Suprapubic skin (tissue), 4 donors: ENCODE measurements around the gene SPAG16. TPM values are rescaled to one million over a fixed set of nuclear protein-coding genes. Genes with fewer than 3 reads are reported as not detected.

Experiments used
- DNase-seq, 2 donors: peaks; one replicate each; pipeline ENCODE4 v3.0.0-alpha.2; 2019; ENCODE audit warnings: low spot score in 2 of 2
- H3K27ac ChIP-seq: fragments of 200-600 bp; sonication (generic); one replicate; pipeline ENCODE4 v1.5.1; 2019
- H3K27me3 ChIP-seq: fragments of 200-600 bp; sonication (generic); one replicate; pipeline ENCODE4 v1.5.1; 2019
- H3K36me3 ChIP-seq: fragments of 200-600 bp; sonication (generic); one replicate; pipeline ENCODE4 v1.5.1; 2019
- H3K4me1 ChIP-seq: fragments of 200-600 bp; sonication (generic); one replicate; pipeline ENCODE4 v1.5.1; 2019
- H3K4me3 ChIP-seq: fragments of 200-600 bp; sonication (generic); one replicate; pipeline ENCODE4 v1.5.1; 2019; ENCODE audit warnings: mild to moderate bottlenecking
- H3K9me3 ChIP-seq: fragments of 200-600 bp; sonication (generic); one replicate; pipeline ENCODE4 v1.5.1; 2019
- EP300 ChIP-seq: sonication (generic); formaldehyde crosslinking; IDR thresholded peaks from one replicate; pipeline ENCODE4 v1.6.1; 2017; ENCODE audit warnings: antibody characterized with exemption
- POLR2A ChIP-seq, 2 donors: fragments of 450-650 bp; IDR thresholded peaks; one replicate each; pipeline ENCODE4 v1.6.1; 2017; ENCODE audit warnings: antibody characterized with exemption in 2 of 2, mild to moderate bottlenecking in 2 of 2, moderate library complexity in 2 of 2
- POLR2AphosphoS5 ChIP-seq, 3 donors: sonication (generic); formaldehyde crosslinking; IDR thresholded peaks; one replicate each; pipeline ENCODE4 v1.6.1; 2017; ENCODE audit warnings: antibody characterized with exemption in 3 of 3
- WGBS: methylation state at CpG from one replicate; pipeline ENCODE4 v1.1.5; 2018; 5-methylcytosine and 5-hydroxymethylcytosine counted together
- total RNA-seq, 4 donors: library from RNA; depleted of rRNA; stranded (reverse); fragments of >200 nt; gene quantifications; one replicate each; pipeline ENCODE4 v1.1.0, GENCODE V29; 2016
- TF ChIP-seq, protein P1 (sequence below), 2 donors: fragments of 200-600 bp in 1 of 2; fragments of 450-650 bp in 1 of 2; sonication (generic) in 1 of 2; IDR thresholded peaks; one replicate each; pipeline ENCODE4 v1.5.1; 2016 to 2019; ENCODE audit warnings: antibody characterized with exemption in 2 of 2, mild to moderate bottlenecking in 1 of 2, moderate library complexity in 1 of 2

SPAG16 gene
- total RNA-seq, 4 donors from 2014 or later, result 17.5 to 31.4 (median 22.0) TPM

- H3K9me3 ChIP-seq, result no peaks in the 10 kb centered on the region
- WGBS, result 86% methylated on average over 4 of the region's 4 CpGs
- no peak for TF ChIP-seq POLR2AphosphoS5 (IDR thresholded peaks at IDR 0.05)
- no peak for TF ChIP-seq EP300
- TF ChIP-seq, protein P1, sequence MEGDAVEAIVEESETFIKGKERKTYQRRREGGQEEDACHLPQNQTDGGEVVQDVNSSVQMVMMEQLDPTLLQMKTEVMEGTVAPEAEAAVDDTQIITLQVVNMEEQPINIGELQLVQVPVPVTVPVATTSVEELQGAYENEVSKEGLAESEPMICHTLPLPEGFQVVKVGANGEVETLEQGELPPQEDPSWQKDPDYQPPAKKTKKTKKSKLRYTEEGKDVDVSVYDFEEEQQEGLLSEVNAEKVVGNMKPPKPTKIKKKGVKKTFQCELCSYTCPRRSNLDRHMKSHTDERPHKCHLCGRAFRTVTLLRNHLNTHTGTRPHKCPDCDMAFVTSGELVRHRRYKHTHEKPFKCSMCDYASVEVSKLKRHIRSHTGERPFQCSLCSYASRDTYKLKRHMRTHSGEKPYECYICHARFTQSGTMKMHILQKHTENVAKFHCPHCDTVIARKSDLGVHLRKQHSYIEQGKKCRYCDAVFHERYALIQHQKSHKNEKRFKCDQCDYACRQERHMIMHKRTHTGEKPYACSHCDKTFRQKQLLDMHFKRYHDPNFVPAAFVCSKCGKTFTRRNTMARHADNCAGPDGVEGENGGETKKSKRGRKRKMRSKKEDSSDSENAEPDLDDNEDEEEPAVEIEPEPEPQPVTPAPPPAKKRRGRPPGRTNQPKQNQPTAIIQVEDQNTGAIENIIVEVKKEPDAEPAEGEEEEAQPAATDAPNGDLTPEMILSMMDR (IDR thresholded peaks at IDR 0.05), result no peak
- TF ChIP-seq POLR2A (IDR thresholded peaks at IDR 0.05), result no peak
Observed at GRCh38 chr2:214361116-214361515, 1076.9 kb downstream of the SPAG16 start.

GRCh38 chr2:214365549-214365948 is 1081.3 kb downstream of the SPAG16 start:
- TF ChIP-seq POLR2A (IDR thresholded peaks at IDR 0.05) (no peak), EP300 (no peak), POLR2AphosphoS5 (IDR thresholded peaks at IDR 0.05) (no peak)
- TF ChIP-seq, protein P1 (IDR thresholded peaks at IDR 0.05), result no peak
- no peak overlapping the region for H3K27ac ChIP-seq
- no peaks in the 10 kb centered on the region for H3K4me1 ChIP-seq
- no peaks in the 10 kb centered on the region for H3K36me3 ChIP-seq
- no peak for DNase-seq
- WGBS, result 76% methylated on average over 1 of the region's 1 CpG
- H3K27me3 ChIP-seq, result no peaks in the 10 kb centered on the region
- no peaks in the 10 kb centered on the region for H3K9me3 ChIP-seq
- no peak overlapping the region for H3K4me3 ChIP-seq

More at GRCh38 chr2:214361116-214361515, 1076.9 kb downstream of the SPAG16 start:
- H3K27me3 ChIP-seq, result no peaks in the 10 kb centered on the region
- H3K27ac ChIP-seq, result no peak overlapping the region
- no peaks in the 10 kb centered on the region for H3K4me1 ChIP-seq
- H3K4me3 ChIP-seq, result no peak overlapping the region
- H3K36me3 ChIP-seq, result no peaks in the 10 kb centered on the region
- DNase-seq, result no peak

- WGBS, result 59% methylated on average over 3 of the region's 3 CpGs
- no peak for DNase-seq
- no peaks in the 10 kb centered on the region for H3K36me3 ChIP-seq
- no peak overlapping the region for H3K27ac ChIP-seq
- no peak overlapping the region for H3K4me3 ChIP-seq
- H3K9me3 ChIP-seq, result no peaks in the 10 kb centered on the region
- no peak for TF ChIP-seq EP300
- TF ChIP-seq POLR2A (IDR thresholded peaks at IDR 0.05), result no peak
- no peak for TF ChIP-seq POLR2AphosphoS5 (IDR thresholded peaks at IDR 0.05)
- TF ChIP-seq, protein P1 (IDR thresholded peaks at IDR 0.05), result no peak
- no peaks in the 10 kb centered on the region for H3K4me1 ChIP-seq
- H3K27me3 ChIP-seq, result no peaks in the 10 kb centered on the region
Observed at GRCh38 chr2:214367171-214367570, 1082.9 kb downstream of the SPAG16 start.

GRCh38 chr2:214376618-214377285 is 1092.5 kb downstream of the SPAG16 start:
- no peak overlapping the region for H3K4me3 ChIP-seq
- 83% methylated on average over 7 of the region's 7 CpGs for WGBS
- no peaks in the 10 kb centered on the region for H3K36me3 ChIP-seq
- no peaks in the 10 kb centered on the region for H3K4me1 ChIP-seq
- no peak for TF ChIP-seq POLR2A (IDR thresholded peaks at IDR 0.05)
- no peak for TF ChIP-seq EP300
- no peak for TF ChIP-seq POLR2AphosphoS5 (IDR thresholded peaks at IDR 0.05)
- TF ChIP-seq, protein P1 (IDR thresholded peaks at IDR 0.05), result no peak
- no peak overlapping the region for H3K27ac ChIP-seq
- no peaks in the 10 kb centered on the region for H3K9me3 ChIP-seq
- no peak for DNase-seq
- no peaks in the 10 kb centered on the region for H3K27me3 ChIP-seq

- H3K36me3 ChIP-seq, result no peaks in the 10 kb centered on the region
- 94% methylated on average over 5 of the region's 5 CpGs for WGBS
Observed at GRCh38 chr2:214377286-214377624, 1093.0 kb downstream of the SPAG16 start.

More at GRCh38 chr2:214377286-214377624, 1093.0 kb downstream of the SPAG16 start:
- Histone ChIP-seq H3K4me1 (no peaks in the 10 kb centered on the region), H3K9me3 (no peaks in the 10 kb centered on the region), H3K27me3 (no peaks in the 10 kb centered on the region), H3K27ac (no peak overlapping the region), H3K4me3 (no peak overlapping the region)
- no peak for DNase-seq
- TF ChIP-seq EP300 (no peak), POLR2A (IDR thresholded peaks at IDR 0.05) (no peak), POLR2AphosphoS5 (IDR thresholded peaks at IDR 0.05) (no peak)
- TF ChIP-seq, protein P1 (IDR thresholded peaks at IDR 0.05), result no peak
